Right lobe of liver (tissue), 4 donors: Measurements from ENCODE around the gene MAP2K2.

Experiments
- CTCF ChIP-seq, 4 donors: fragments of 200-600 bp in 3 of 4; fragments of 450-650 bp in 1 of 4; IDR thresholded peaks; one replicate each; pipeline versions ENCODE4 v1.5.1 to v1.8.0; 2016 to 2022; ENCODE audit warnings: antibody characterized with exemption in 4 of 4, mild to moderate bottlenecking in 2 of 4
- POLR2A ChIP-seq: fragments of 450-650 bp; IDR thresholded peaks from one replicate; pipeline ENCODE4 v1.6.1; 2017; ENCODE audit warnings: antibody characterized with exemption, mild to moderate bottlenecking
- donor health status: DM: no; HTN: no; CAD: no.
- donor health status: DM: no; HTN: no; CAD: no.
- donor health status: DM: no; HTN: yes; CAD: no.

GRCh38 chr19:4114181-4114580 is 9.7 kb downstream of the MAP2K2 start:
- TF ChIP-seq CTCF (IDR thresholded peaks at IDR 0.05) (no peak), POLR2A (no peak)
